Measurements from ENCODE around the gene TMPRSS2.

DNA sequence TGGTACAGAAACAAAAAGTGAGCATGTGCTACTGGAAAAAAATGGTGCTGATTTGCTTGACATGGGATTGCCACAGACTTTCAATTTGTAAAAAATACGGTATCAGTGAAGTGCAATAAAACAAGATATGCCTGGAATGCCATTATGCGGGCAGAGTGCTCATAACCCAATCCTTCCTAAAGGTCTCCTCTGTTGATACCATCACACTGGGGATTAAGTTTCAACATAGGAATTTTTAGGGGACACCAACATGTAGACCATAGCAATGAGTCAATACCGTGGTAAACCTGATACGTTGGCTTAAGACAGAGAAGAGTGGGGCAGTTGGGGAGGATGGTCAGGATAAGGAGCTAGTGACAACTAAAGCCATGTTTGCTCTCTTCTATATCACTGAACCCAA lies 61.4 kb downstream of the TMPRSS2 start:
- TF ChIP-seq, protein P1, sequence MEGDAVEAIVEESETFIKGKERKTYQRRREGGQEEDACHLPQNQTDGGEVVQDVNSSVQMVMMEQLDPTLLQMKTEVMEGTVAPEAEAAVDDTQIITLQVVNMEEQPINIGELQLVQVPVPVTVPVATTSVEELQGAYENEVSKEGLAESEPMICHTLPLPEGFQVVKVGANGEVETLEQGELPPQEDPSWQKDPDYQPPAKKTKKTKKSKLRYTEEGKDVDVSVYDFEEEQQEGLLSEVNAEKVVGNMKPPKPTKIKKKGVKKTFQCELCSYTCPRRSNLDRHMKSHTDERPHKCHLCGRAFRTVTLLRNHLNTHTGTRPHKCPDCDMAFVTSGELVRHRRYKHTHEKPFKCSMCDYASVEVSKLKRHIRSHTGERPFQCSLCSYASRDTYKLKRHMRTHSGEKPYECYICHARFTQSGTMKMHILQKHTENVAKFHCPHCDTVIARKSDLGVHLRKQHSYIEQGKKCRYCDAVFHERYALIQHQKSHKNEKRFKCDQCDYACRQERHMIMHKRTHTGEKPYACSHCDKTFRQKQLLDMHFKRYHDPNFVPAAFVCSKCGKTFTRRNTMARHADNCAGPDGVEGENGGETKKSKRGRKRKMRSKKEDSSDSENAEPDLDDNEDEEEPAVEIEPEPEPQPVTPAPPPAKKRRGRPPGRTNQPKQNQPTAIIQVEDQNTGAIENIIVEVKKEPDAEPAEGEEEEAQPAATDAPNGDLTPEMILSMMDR (IDR thresholded peaks at IDR 0.05): no peak
- no peak for TF ChIP-seq POLR2A (IDR thresholded peaks at IDR 0.05)

Measured in breast epithelium (tissue), 3 donors.